Effector memory CD4-positive, alpha-beta T cell (primary cell): ENCODE measurements around the gene FEM1C.

Source experiments
- DNase-seq, 3 donors: peaks; one replicate each; pipeline ENCODE4 v3.0.0-alpha.2; 2020
- H3K27ac ChIP-seq: 2 replicates; pipeline ENCODE4 v1.7.0; 2013; ENCODE audit warnings: mild to moderate bottlenecking, low read length, moderate library complexity; ENCODE audit not compliant: insufficient read depth, poor library complexity, severe bottlenecking
- H3K27me3 ChIP-seq: replicated peaks from 2 replicates; pipeline ENCODE4 v1.7.0; 2013; ENCODE audit warnings: mild to moderate bottlenecking, low read length; ENCODE audit not compliant: insufficient read depth, control insufficient read depth, poor library complexity, severe bottlenecking
- H3K36me3 ChIP-seq: 2 replicates; pipeline ENCODE4 v1.7.0; 2013; ENCODE audit warnings: mild to moderate bottlenecking, low read length, moderate library complexity; ENCODE audit not compliant: control insufficient read depth, insufficient read depth
- H3K4me1 ChIP-seq: 2 replicates; pipeline ENCODE4 v1.7.0; 2013; ENCODE audit warnings: low read length, mild to moderate bottlenecking; ENCODE audit not compliant: control insufficient read depth, insufficient read depth, poor library complexity, severe bottlenecking
- H3K4me3 ChIP-seq: 2 replicates; pipeline ENCODE4 v1.7.0; 2013; ENCODE audit warnings: low read length, low read depth, mild to moderate bottlenecking; ENCODE audit not compliant: insufficient read depth, poor library complexity, severe bottlenecking
- H3K9me3 ChIP-seq: 2 replicates; pipeline ENCODE4 v1.7.0; 2013; ENCODE audit warnings: mild to moderate bottlenecking, low read length, moderate library complexity; ENCODE audit not compliant: control insufficient read depth

Gene FEM1C

DNA sequence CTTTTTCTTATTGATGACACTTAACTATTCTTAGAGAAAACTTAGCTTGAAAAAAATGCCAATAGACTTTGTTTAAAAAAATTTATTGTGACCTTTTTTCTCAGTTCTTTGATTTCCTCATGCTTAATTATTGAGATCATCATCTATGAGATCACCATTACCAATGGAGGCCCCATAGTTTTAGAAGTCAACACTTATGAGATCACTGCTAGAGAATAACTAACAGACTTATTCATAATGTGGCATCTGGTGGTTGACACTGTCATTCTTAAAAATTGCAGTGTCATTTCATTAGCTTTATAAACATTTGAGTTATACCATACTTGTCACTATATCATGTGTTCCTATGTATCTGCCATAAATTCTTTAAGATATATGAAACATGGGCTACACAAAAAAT is 14.9 kb upstream of the FEM1C start:
- no peaks in the 10 kb centered on the region for H3K27me3 ChIP-seq
- no peak overlapping the region for H3K27ac ChIP-seq
- H3K36me3 ChIP-seq, result no peaks in the 10 kb centered on the region
- no peak overlapping the region for H3K4me3 ChIP-seq
- no peaks in the 10 kb centered on the region for H3K9me3 ChIP-seq
- H3K4me1 ChIP-seq, result no peaks in the 10 kb centered on the region
- DNase-seq, result no peak

DNA sequence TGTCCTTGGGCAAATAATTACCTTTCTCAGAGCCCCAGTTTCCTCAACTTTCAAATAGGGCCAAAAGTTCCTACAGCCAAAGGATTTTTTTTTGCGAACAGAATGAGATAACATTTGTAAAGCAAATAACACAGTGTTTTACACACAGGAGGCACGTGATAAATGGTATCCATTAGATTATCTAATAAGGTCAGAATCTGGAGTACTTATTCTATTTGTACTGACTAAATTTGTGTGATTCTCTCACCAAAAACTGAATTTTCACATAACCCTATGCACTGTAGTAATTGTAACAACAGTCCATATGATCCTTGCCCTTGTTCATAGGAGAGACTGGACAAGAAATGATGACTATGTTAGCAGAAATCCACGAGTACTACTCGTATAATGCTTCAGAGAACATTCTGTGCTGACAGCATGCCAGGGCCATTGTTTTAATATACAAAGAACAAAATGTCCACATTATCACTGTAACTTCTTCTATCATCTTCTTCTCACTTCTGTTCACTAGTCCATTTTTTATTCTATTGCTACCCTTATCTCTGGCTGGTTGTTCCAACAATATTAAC is 13.9 kb upstream of the FEM1C start:
- Histone ChIP-seq H3K4me3 (no peak overlapping the region), H3K36me3 (no peaks in the 10 kb centered on the region), H3K27me3 (no peaks in the 10 kb centered on the region), H3K27ac (no peak overlapping the region), H3K4me1 (no peaks in the 10 kb centered on the region), H3K9me3 (no peaks in the 10 kb centered on the region)
- DNase-seq, result no peak

DNA sequence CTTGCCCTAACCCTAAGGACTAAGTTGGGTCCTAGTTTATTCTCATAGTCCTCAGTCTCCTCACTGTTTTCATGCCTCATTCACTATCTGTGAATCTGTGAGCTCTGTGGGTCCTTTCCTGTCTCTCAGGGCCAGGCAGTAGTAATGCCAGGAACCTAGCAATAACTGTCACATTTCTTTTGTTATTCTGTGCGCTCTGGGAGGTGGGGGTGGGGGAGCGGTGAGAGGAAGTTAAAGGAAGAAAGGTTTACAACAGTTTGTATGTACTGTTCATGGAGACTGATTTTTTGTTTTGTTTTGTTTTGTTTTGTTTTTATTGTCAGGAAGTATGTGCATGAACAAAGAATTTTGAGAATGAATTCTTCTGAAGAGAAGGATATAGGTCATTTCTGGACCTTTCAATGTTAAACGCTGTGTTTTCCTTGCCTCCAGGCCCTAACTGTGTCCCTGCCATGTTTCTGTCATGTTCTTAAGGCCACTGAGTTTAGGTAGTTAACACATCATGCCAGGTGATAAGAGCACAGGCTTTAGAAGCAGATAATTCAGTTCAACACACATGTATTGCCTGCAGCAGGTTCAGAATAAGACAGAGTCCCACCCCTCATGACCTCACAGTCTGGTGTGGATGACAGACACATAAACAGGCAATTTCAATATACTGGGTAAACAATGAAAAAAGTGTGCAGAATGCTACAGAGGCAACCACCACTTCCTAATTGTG is 13.3 kb upstream of the FEM1C start:
- Histone ChIP-seq H3K27ac (no peak overlapping the region), H3K9me3 (no peaks in the 10 kb centered on the region), H3K36me3 (no peaks in the 10 kb centered on the region), H3K4me3 (no peak overlapping the region), H3K27me3 (no peaks in the 10 kb centered on the region), H3K4me1 (no peaks in the 10 kb centered on the region)
- DNase-seq, result no peak

DNA sequence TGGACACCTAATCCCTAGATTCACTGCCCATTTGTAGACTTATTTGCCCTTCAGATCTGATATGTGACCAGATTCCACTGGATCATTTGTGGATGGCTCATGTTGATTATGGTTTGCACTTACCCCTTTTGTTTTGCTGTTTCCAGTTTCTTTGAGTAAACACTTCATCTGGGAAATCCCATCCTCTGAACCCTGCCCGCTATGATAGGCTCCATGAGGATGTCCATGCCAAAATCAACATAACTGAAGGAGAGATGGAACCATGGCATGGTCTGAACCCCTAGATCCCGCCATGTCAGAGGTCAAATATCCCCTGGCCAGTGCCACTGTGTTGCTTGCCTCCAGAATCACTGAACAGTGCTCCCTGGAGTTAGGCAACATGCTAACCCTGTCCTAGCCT is 11.7 kb upstream of the FEM1C start:
- Histone ChIP-seq H3K36me3 (no peaks in the 10 kb centered on the region), H3K27ac (no peak overlapping the region), H3K4me1 (no peaks in the 10 kb centered on the region), H3K27me3 (no peaks in the 10 kb centered on the region), H3K9me3 (no peaks in the 10 kb centered on the region), H3K4me3 (no peak overlapping the region)
- no peak for DNase-seq

DNA sequence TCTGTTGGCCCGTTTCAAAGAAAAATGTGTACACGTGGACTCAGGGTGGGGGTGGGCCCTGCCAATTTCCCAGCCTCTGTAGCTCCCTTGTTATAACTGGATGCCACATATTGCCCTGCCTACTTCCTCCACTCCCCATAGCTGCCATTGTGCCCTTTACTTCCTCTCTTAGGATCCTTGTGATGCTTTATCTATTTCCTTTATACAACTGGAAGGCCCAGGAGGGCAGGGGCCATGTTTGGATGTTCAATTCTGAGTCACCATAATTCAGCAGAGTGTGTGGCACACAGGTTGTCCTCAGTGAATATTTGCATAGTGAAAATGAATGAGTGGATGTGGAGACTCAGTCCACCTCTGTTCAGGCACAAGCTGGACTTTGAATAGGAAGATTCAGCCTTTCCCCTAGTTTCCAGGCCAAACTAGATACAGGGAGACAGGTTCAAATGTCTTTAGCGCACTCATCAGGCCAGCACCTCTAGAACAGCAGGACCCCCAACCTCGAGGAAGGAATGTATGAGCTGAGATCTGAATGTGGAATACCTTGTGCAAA is 10.6 kb upstream of the FEM1C start:
- Histone ChIP-seq H3K9me3 (no peaks in the 10 kb centered on the region), H3K4me3 (no peak overlapping the region), H3K4me1 (no peaks in the 10 kb centered on the region), H3K36me3 (no peaks in the 10 kb centered on the region), H3K27ac (no peak overlapping the region), H3K27me3 (no peaks in the 10 kb centered on the region)
- no peak for DNase-seq

DNA sequence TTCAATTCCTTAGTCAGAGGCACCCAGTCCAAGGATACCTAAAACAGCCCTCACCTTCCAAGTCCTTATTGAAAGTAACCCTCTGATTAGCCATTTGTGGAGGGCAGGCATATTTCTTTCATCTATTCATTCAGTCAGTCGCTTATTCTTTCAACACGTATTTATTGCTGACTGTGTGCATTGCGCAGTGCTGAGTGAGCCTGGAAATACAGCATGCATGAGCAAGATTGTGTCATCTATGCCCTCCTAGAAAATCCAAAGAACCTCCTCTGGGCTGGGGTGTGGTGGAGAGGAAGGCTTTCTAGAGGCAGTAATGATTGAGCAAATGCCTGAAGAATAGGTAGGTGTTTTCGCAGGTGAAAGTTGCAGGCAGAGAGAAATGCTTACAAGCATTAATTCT is 8.5 kb upstream of the FEM1C start:
- Histone ChIP-seq H3K4me1 (no peaks in the 10 kb centered on the region), H3K36me3 (no peaks in the 10 kb centered on the region), H3K27me3 (no peaks in the 10 kb centered on the region), H3K9me3 (no peaks in the 10 kb centered on the region), H3K27ac (no peak overlapping the region), H3K4me3 (no peak overlapping the region)
- DNase-seq, result no peak

DNA sequence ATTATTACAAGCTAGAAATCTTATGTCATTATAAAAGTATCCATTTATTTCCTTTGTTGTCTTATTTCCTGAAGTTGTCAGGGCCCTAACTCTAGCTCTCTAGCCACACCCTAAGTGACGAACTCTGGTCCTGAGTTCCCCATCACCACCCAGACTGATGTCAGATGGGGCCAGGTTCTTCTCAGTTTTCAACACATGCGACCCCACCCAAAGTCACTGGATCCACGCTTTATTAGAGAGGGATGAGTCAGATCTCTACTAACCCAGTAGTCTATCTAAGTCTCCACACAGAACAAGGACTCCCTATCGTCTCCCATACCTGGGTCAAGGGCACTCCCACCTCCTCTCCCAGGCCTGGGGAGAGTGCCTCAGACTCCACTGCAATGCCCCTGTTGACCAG is 6.8 kb upstream of the FEM1C start:
- H3K27ac ChIP-seq, result no peak overlapping the region
- H3K27me3 ChIP-seq, result no peaks in the 10 kb centered on the region
- H3K36me3 ChIP-seq, result no peaks in the 10 kb centered on the region
- H3K4me3 ChIP-seq, result no peak overlapping the region
- no peak for DNase-seq
- H3K9me3 ChIP-seq, result no peaks in the 10 kb centered on the region
- no peaks in the 10 kb centered on the region for H3K4me1 ChIP-seq

DNA sequence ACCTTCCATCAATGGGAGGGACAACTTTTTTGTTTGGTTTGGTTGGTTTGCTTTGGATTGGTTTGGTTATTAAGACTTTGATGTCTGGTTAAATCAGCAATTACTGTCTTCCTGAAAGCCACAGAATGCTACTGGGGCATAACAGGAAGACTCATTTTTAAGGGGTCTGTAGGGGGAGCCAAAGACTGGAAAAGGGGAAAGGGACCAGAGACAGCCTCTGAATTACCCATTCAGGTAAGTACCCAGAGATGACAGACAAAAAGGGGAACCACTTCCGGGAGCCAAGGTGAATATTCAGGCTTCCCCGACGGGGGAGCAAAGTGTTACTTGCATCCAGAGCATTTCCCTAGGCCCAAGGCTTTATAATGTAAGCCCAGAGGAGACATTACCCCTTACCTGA is 4.6 kb upstream of the FEM1C start:
- no peak overlapping the region for H3K4me3 ChIP-seq
- H3K27me3 ChIP-seq, result no peaks in the 10 kb centered on the region
- peak in 1 of 3 donors; percentile 0 for DNase-seq
- H3K4me1 ChIP-seq, result no peaks in the 10 kb centered on the region
- H3K9me3 ChIP-seq, result peaks cover 7% of the 10 kb centered on the region
- H3K36me3 ChIP-seq, result no peaks in the 10 kb centered on the region
- H3K27ac ChIP-seq, result no peak overlapping the region

DNA sequence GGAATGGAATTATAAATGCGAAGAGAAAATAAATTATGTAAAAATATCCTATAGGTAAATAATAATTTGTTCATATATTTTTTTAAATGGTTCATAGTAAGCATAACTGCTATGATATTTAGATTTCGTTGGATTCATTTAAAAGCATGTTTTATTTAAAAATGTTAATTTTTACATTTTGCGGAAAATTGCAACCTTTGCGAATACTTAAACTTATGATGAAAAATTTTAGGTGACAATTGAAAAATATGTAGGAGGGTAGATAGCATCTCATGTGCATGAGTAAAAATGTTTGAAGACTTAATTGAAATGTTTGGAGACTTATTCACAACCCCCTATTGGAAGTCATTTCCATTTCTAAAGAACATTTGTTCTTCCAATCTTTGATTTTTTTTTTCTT is 4.1 kb upstream of the FEM1C start:
- no peak overlapping the region for H3K4me3 ChIP-seq
- no peak for DNase-seq
- peaks cover 7% of the 10 kb centered on the region for H3K9me3 ChIP-seq
- peaks cover 1% of the 10 kb centered on the region for H3K4me1 ChIP-seq
- H3K27me3 ChIP-seq, result no peaks in the 10 kb centered on the region
- no peak overlapping the region for H3K27ac ChIP-seq
- H3K36me3 ChIP-seq, result no peaks in the 10 kb centered on the region

DNA sequence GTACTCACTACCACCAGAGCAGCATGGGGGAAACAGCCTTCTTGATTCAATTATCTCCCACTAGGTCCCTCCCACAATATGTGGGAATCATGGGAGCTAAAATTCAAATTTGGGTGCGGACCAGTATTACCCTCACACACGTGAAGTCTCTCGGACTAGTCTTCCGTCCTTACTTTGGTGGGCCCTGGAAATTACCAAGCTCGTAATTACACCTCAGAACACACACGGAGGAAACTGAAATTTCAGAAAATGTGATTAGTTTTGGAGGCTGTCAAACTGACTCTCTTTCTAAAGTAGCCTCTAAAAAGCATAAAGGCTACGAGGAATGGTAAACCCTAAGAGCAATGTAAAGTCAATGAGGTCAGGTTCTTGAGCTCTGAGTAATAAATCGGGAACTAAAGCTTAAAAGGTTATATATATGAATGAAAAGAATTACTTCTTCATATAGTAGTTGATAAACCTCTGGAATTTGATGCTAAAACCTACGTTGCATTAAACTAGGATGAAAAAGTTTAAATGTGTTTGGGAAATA is 842 bp upstream of the FEM1C start:
- H3K4me1 ChIP-seq, result peaks cover 20% of the 10 kb centered on the region
- no peaks in the 10 kb centered on the region for H3K36me3 ChIP-seq
- no peaks in the 10 kb centered on the region for H3K27me3 ChIP-seq
- H3K27ac ChIP-seq, result peak overlapping the region; percentile 94
- peak overlapping the region; percentile 35 for H3K4me3 ChIP-seq
- DNase-seq, result no peak
- peaks cover 7% of the 10 kb centered on the region for H3K9me3 ChIP-seq
